IMR-90 (cell line): ENCODE data around the gene ADAMTS14. TPM values are rescaled to one million over a fixed set of nuclear protein-coding genes. Genes with fewer than 3 reads are reported as not detected.

Experiments
- ATAC-seq: fragments of 200-7000 bp; cut with Tn5 transposase; 2 replicates; pipeline ENCODE4 v1.9.1; 2020; ENCODE audit warnings: low read depth, mild to moderate bottlenecking, moderate library complexity
- BruUV-seq: library from RNA; stranded (reverse); fragments of 400-500 nt; replicated peaks from 2 replicates; lab custom pipeline; 2021; lab: Mats Ljungman, UMichigan
- CTCF ChIA-PET: fragments of 300-600 bp; formaldehyde crosslinking; extraction: SDS; loops from one replicate; lab custom pipeline; 2021; ENCODE audit warnings: antibody characterized with exemption; lab: Yijun Ruan, JAX
- POLR2A ChIA-PET: fragments of 300-600 bp; sonication (Branson Sonifier 250); formaldehyde crosslinking; loops from one replicate; lab custom pipeline; 2022; ENCODE audit warnings: antibody characterized with exemption; ENCODE audit not compliant: unreplicated experiment; lab: Charles Lee
- DNase-seq: peaks from one replicate; pipeline ENCODE4 v3.0.0; 2013
- H2AFZ ChIP-seq: replicated peaks from 2 replicates; pipeline ENCODE3; 2013; ENCODE audit warnings: low read length, mild to moderate bottlenecking; ENCODE audit not compliant: poor library complexity
- H2AK5ac ChIP-seq: 2 replicates; pipeline ENCODE4 v1.6.1; 2013; ENCODE audit warnings: low read depth, low read length, inconsistent platforms
- H2AK9ac ChIP-seq: replicated peaks from 2 replicates; pipeline ENCODE3; 2013; ENCODE audit warnings: mild to moderate bottlenecking, low read depth, low read length, moderate library complexity; ENCODE audit not compliant: poor library complexity
- H2BK120ac ChIP-seq: 2 replicates; pipeline ENCODE4 v1.6.1; 2013; ENCODE audit warnings: low read depth, low read length, inconsistent platforms
- H2BK15ac ChIP-seq: 3 replicates; pipeline ENCODE4 v1.6.1; 2013; ENCODE audit warnings: low read depth, low read length, inconsistent platforms
- H2BK20ac ChIP-seq: 2 replicates; pipeline ENCODE4 v1.6.1; 2013; ENCODE audit warnings: low read depth, mild to moderate bottlenecking, inconsistent platforms, low read length, moderate library complexity
- H2BK5ac ChIP-seq: 2 replicates; pipeline ENCODE4 v1.6.1; 2013; ENCODE audit warnings: mild to moderate bottlenecking, low read depth, low read length, inconsistent platforms; ENCODE audit not compliant: poor library complexity, severe bottlenecking
- H3K14ac ChIP-seq: replicated peaks from 2 replicates; pipeline ENCODE4 v1.6.1; 2013; ENCODE audit warnings: low read depth, low read length, inconsistent platforms
- H3K18ac ChIP-seq: 2 replicates; pipeline ENCODE4 v1.6.1; 2013; ENCODE audit warnings: low read depth, low read length, control low read depth
- H3K23ac ChIP-seq: 2 replicates; pipeline ENCODE4 v1.6.1; 2013; ENCODE audit warnings: low read depth, low read length, inconsistent platforms
- H3K27ac ChIP-seq: 2 replicates; pipeline ENCODE4 v1.5.1; 2013; ENCODE audit warnings: mild to moderate bottlenecking, control low read depth, low read length; ENCODE audit not compliant: insufficient read depth
- H3K27me3 ChIP-seq: 2 replicates; pipeline ENCODE4 v1.6.1; 2013; ENCODE audit warnings: low read length; ENCODE audit not compliant: control insufficient read depth, insufficient read depth
- H3K36me3 ChIP-seq: 2 replicates; pipeline ENCODE4 v1.6.1; 2013; ENCODE audit warnings: low read length, mixed read lengths; ENCODE audit not compliant: control insufficient read depth, insufficient read depth
- H3K4ac ChIP-seq: 2 replicates; pipeline ENCODE4 v1.6.1; 2013; ENCODE audit warnings: low read depth, low read length, inconsistent platforms
- H3K4me1 ChIP-seq: 2 replicates; pipeline ENCODE4 v1.6.1; 2013; ENCODE audit warnings: low read length, mixed read lengths; ENCODE audit not compliant: control insufficient read depth, insufficient read depth
- H3K4me2 ChIP-seq: 2 replicates; pipeline ENCODE4 v1.6.1; 2013; ENCODE audit warnings: low read depth, mild to moderate bottlenecking, control low read depth, low read length, moderate library complexity
- H3K4me3 ChIP-seq: 2 replicates; pipeline ENCODE4 v1.5.1; 2013; ENCODE audit warnings: low read depth, mild to moderate bottlenecking, control low read depth, low read length, moderate library complexity; ENCODE audit not compliant: insufficient read depth
- H3K56ac ChIP-seq: 2 replicates; pipeline ENCODE4 v1.6.1; 2013; ENCODE audit warnings: low read length, inconsistent platforms; ENCODE audit not compliant: insufficient read depth; ENCODE audit errors: extremely low read depth
- H3K79me1 ChIP-seq, 2 experiments: 2 replicates each; pipeline ENCODE4 v1.6.1; 2013; ENCODE audit warnings: low read length in 2 of 2, inconsistent platforms in 1 of 2, low read depth in 1 of 2
- H3K9ac ChIP-seq: 2 replicates; pipeline ENCODE4 v1.6.1; 2013; ENCODE audit warnings: low read depth, low read length, control low read depth
- H3K9me1 ChIP-seq: 2 replicates; pipeline ENCODE4 v1.6.1; 2013; ENCODE audit warnings: low read length, inconsistent platforms; ENCODE audit not compliant: insufficient read depth
- H3K9me3 ChIP-seq: 2 replicates; pipeline ENCODE4 v1.6.1; 2013; ENCODE audit warnings: low read length; ENCODE audit not compliant: control insufficient read depth, insufficient read depth
- H4K20me1 ChIP-seq: 2 replicates; pipeline ENCODE4 v1.6.1; 2013; ENCODE audit warnings: low read length, inconsistent platforms; ENCODE audit not compliant: insufficient read depth
- H4K5ac ChIP-seq: 2 replicates; pipeline ENCODE4 v1.6.1; 2013; ENCODE audit warnings: mild to moderate bottlenecking, low read depth, low read length, control low read depth
- H4K8ac ChIP-seq, 2 experiments: 2 replicates each; pipeline ENCODE4 v1.6.1; 2013; ENCODE audit warnings: low read depth in 2 of 2, low read length in 2 of 2, control low read depth in 1 of 2, inconsistent platforms in 1 of 2
- H4K91ac ChIP-seq: 2 replicates; pipeline ENCODE4 v1.6.1; 2013; ENCODE audit warnings: low read depth, low read length, inconsistent platforms; ENCODE audit not compliant: insufficient read depth
- MXI1 ChIP-seq: IDR thresholded peaks from 2 replicates; pipeline ENCODE4 v1.6.1; 2012; ENCODE audit warnings: low read depth, mild to moderate bottlenecking, low read length, moderate library complexity, borderline replicate concordance
- SMC3 ChIP-seq: fragments of 150-350 bp; IDR thresholded peaks from 2 replicates; pipeline ENCODE4 v1.6.1; 2016; ENCODE audit warnings: low read depth, mild to moderate bottlenecking, antibody characterized with exemption, low read length, moderate library complexity
- WGBS, 2 experiments: methylation state at CpG; one replicate each; pipeline versions ENCODE4 v1.1.5 to v1.1.7; 2013; ENCODE audit warnings: missing lambda C conversion rate in 2 of 2; ENCODE audit not compliant: insufficient read length in 1 of 2; ENCODE audit errors: extremely low coverage in 2 of 2; 5-methylcytosine and 5-hydroxymethylcytosine counted together
- dilution Hi-C: fragments of 300-500 bp; cut with HindIII; formaldehyde crosslinking; loops from one replicate; pipeline ENCODE4 v1.14.3; 2018; ENCODE audit warnings: low sequenced_read_pairs; ENCODE audit not compliant: unreplicated experiment
- in situ Hi-C: fragments of 300-500 bp; cut with MboI; formaldehyde crosslinking; loops from 3 replicates; pipeline ENCODE4 v1.14.3; 2019; ENCODE audit warnings: low sequenced_read_pairs, inconsistent platforms, mixed read lengths
- intact Hi-C: fragments of 100-400 bp; cut with micrococcal nuclease; formaldehyde crosslinking; loops from 2 replicates; pipeline ENCODE4 v1.10.0; 2022
- polyA plus RNA-seq, 3 experiments: library from polyadenylated mRNA; depleted of rRNA; stranded (reverse); fragments of >200 nt; gene quantifications; 2 replicates each; pipeline ENCODE4 v1.2.3, GENCODE V29; 2012; ENCODE audit warnings: low replicate concordance in 1 of 3
- total RNA-seq: library from RNA; depleted of rRNA; stranded (reverse); fragments of >200 nt; gene quantifications from 2 replicates; pipeline ENCODE4 v1.2.3, GENCODE V29; 2012

Gene ADAMTS14
- total and polyA plus RNA-seq, 2 of the 4 experiments (the other 2 are of a cell fraction), result under 0.01 to 0.31 TPM

- Histone ChIP-seq H3K4ac (no peak overlapping the region), H3K9me3 (no peaks in the 10 kb centered on the region), H3K4me2 (no peak overlapping the region), H4K5ac (no peak overlapping the region), H2AK9ac (no peak overlapping the region), H2BK5ac (no peak overlapping the region), H4K8ac (no peak overlapping the region), H3K18ac (no peak overlapping the region), H3K4me1 (no peaks in the 10 kb centered on the region), H4K91ac (no peak overlapping the region), H2AFZ (no peak overlapping the region), H4K20me1 (no peaks in the 10 kb centered on the region), H3K56ac (no peak overlapping the region), H2BK120ac (no peak overlapping the region), H3K9me1 (no peaks in the 10 kb centered on the region), H2AK5ac (no peak overlapping the region), H3K4me3 (no peak overlapping the region), H3K14ac (no peak overlapping the region), H2BK20ac (no peak overlapping the region), H3K27ac (no peak overlapping the region), H3K23ac (no peak overlapping the region), H3K27me3 (peaks cover 7% of the 10 kb centered on the region), H3K9ac (no peak overlapping the region), H3K36me3 (no peaks in the 10 kb centered on the region), H3K79me1 (no peaks in the 10 kb centered on the region), H2BK15ac (no peak overlapping the region)
- intact Hi-C loops (no loop called here), in situ Hi-C loops (no loop called here), dilution Hi-C loops (no loop called here)
- CTCF ChIA-PET, result no interaction called here
- whole genome bisulfite sequencing, 2 experiments, result no CpG with 5 or more reads among the region's 7 CpGs
- POLR2A ChIA-PET, result no interaction called here
- no peak for DNase-seq
- no TSS peak for BruUV-seq
- no peak for TF ChIP-seq SMC3
- TF ChIP-seq MXI1, result no peak
- ATAC-seq, result no peak
These were observed 80.3 kb downstream of the ADAMTS14 start for GRCh38 chr10:70752571-70752970.
